ENCODE results near the gene CDCA5.
"Not testable (repeated sequence)": the region's sequence is repeated elsewhere in the genome, so short reads cannot be mapped to it uniquely, and the experiment has no call there.

The CDCA5 gene

DNA sequence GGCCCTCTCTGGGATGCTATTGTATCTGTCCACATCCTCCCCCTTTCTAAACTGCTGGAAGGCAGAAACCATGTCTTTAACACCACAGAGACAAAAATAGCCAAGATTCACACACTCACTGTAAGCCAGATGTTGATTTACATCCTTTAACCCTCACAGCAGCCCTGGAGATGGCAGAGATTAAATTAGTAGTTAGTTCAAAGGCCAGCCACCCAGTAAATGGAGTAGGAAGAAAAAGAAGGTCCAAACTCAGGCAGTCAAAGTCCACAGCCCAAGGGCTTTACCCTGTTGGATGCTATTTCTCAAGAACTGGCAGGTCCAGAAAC, 35.8 kb upstream of the CDCA5 start:
- DNase-seq, result no peak

DNA sequence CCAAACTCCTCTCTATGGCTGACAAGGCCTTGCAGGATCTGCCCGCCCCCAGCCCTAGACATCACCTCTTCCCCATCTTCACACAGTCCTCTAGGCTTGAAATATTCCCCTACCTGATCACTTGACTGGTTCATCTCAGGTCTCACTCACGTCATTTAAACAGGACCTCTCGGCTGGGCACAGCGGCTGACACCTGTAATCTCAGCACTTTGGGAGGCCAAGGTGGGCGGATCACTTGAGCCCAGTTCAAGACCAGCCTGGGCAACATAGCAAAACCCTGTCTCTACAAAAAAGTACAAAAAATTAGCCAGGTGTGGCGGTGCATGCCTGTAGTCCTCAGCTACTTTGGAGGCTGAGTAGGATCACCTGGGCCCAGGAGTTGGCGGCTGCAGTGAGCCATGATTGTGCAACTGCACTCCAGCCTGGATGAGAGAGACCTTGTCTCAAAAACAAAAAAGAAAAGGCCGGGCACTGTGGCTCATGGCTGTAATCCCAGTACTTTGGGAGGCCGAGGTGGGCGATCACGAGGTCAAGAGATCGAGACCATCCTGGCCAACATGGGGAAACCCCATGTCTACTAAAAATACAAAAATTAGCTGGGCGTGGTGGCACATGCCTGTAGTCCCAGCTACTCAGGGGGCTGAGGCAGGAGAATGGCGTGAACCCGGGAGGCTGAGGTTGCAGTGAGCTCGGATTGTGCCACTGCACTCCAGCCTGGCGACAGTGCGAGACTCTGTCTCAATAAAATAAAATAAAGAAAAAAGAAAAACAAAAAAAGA, 35.2 kb upstream of the CDCA5 start:
- not testable (repeated sequence) for DNase-seq

DNA sequence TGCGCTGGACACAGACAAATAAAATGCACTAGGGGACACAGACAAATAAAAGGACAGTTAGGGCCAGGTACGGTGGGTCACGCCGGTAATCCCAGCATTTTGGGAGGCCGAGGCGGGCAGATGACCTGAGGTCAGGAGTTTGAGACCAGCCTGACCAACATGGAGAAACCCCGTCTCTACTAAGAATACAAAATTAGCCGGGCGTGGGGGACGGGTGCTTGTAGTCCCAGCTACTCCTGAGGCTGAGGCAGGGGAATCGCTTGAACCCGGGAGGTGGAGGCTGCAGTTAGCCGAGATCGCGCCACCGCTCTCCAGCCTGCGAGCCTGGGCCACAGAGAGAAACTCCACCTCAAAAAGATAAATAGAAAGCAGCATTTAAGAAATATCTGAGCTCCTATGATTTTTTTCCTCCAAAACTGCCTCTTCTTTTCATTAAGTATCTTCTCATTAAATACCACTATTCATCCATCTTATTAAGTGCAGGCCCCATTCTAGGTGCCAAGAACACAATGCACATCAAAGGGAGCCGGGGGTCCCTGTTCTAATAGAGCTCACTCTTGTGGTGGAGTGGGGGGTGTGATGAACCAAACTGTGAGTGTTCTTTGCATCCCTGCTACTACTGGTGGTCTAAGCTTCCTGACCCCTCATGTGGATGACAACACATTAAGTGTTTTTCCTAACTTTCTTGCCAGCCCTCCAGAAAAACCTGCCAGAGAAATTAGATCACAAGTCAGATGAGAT, 34.4 kb upstream of the CDCA5 start:
- DNase-seq, result no peak

DNA sequence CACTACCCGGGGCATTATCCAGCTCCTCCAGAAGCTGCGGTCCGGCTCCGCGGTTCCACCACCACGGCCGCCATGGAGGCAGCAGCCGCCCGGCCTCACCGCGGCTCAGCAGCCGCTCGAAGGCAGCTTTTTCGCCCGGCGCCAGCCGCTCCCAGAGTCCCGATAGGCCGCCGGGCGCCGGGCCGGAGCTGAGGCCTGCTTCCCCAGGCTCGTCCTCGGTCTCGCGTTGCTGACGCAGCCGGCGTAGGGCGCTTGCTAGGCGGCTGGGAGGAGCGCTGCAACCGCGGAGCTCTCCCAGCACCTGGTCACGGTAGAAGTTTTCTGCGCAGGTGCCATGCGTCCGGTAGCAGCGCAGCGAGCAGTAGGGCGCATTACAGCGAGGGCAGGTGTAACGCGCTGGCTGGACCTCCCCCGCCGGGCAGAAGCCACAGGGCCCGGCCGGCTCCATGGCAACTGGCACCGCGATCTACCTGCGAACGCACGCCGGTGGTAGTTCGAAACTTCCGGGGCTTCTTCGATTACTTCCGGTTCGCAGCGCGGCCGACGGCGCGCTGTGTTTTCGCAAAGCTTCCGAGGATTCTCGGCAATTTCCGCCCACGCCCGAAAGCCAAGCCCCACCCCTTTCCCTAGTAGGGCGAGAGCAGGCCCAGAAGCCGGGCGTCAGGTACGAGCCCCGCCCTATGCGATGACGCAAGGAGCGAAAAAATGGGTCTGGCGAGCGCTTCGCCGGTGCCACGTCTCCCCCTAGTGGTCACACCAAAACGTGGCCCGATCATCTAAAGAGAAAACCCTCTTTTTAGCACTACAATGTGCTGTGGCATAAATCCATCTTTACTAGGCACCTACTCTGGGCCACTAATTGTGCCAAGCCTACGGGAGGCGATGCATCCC, 33.6 kb upstream of the CDCA5 start, which contains the start of gene ZNHIT2:
Gene ZNHIT2 (minus strand): TSS at position 496 of the 891 bp plus-strand sequence. CDS start 48 bp downstream, at position 448.
- peak; percentile 53 to 100 (median 98) for DNase-seq

DNA sequence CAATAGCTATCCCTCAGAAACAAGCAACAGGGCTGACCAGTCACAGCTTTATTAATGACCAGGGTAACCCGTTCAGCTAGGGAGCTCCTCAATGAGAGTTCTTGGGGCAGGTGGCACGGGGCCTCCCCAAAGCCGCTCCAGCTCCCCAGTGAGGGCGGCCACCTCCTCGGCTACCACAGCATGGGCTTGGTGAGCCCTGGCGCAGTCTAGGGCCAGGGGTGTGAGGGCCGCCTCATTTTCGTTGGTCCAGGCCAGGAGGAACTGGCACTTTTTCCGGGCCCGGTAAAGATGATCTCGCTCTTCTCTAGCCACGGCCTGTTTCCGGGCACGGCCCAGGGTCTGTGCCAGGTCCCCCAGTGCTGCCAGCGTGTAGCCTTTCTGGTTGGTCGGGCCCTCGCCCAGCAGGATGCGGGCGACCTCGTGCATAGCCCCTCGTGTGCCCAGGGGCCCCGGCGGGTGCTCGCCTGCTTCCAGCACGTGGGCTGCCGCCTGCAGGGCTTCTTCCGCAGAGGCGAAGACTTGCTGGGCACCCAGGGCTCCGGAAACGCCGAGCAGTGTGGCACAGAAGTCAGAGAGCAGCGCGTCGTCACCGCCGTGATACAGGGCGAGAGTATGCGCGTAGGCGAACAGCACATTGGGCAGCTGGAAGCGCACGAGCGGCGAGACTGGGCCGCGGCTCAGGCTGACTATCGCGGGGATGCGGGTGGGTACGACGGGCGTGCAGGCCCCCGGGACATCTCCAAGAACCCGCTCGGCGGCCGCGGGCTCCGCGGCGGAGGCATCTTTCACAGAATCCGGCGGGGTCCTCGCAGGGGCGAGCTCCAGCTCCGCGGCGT, 32.7 kb upstream of the CDCA5 start:
- peak in 10 of 56 donors; percentile 20 to 55 (median 42) for DNase-seq

DNA sequence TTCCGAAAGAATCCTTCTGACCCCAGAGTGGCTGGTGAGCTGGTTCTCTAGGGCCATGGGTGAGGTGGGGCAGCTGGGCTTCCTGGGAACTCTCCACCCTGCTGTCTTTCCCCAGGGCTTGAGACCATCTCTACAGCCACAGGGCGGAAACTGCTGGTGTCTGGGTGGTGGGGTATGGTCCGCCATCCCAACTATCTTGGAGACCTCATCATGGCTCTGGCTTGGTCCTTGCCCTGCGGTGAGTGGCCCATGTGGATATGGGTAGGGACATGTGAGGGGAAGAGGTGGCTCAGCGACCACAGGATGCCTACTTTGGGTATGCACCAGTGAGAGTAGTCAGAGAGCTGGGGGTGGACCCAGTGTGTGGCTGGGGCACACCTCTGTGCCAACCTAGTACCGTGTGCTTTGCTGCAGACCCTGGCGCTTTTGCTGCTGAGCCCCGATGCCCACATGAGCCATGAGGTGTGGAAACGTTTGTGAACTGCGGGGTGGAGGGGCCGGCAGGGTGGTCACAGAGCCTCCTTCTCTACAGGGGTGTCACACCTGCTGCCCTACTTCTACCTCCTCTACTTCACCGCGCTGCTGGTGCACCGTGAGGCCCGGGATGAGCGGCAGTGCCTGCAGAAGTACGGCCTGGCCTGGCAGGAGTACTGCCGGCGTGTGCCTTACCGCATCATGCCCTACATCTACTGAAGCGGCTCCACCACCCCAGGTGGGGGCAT, 31.7 kb upstream of the CDCA5 start:
- DNase-seq, result no peak

DNA sequence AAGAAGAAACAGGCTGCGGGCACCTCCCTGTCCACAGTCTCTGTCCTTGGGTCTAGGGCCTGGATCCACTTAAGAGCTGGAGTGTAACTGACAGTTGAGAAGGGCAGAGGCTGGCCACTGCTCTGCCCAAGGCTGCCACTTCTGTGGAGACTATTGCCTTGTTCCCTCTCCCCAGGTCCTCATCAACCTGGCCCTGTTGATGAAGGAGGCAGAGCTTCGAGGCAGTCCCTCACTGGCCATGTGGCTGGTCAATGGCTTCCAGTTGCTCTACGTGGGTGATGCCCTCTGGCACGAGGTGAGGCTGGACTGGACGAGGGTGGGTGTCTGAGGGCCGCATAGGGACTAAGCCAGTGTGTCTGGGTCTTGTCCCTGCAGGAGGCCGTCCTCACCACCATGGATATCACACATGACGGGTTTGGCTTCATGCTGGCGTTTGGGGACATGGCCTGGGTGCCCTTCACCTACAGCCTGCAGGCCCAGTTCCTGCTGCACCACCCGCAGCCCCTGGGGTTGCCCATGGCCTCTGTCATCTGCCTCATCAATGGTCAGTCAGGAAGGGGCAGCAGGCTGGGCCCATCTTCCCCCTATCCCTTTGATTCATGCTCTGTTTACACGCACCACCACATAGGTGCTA, 30.8 kb upstream of the CDCA5 start:
- DNase-seq, result no peak

DNA sequence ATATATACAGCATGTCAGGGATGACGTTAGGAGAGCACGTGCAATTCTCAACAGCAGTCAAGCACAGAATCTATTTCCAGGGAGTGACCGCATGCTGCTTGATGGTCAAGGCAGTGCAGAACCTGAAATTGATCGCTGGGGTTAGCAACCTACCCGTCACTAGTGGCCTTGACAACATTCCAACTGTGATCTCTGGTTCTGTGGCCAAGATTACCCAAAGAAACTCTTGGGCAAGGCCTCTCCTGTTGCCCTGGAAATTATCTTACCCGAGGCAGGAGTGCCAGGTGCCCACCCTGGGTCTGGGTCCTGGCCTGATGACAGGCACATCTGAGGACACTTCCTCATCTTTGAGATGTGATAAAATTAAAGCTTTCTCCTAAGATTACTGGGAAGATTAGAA, 30.0 kb upstream of the CDCA5 start:
- DNase-seq, result no peak

DNA sequence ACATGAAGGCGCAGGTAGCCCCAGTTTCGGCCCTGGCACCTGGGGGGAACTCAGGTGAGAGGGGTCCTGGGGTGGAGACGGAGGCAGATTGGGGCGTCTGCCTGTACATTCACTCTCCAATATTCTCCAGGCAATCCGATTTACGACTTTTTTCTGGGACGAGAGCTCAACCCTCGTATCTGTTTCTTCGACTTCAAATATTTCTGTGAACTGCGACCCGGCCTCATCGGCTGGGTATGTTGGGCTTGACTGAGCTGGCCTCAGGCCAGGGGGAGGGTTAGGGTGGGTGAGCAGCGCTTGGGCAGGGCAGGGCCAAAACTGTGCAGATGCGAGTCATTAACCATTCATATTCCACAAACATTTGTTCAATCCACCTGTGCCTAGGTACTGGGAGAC, 29.5 kb upstream of the CDCA5 start:
- no peak for DNase-seq

DNA sequence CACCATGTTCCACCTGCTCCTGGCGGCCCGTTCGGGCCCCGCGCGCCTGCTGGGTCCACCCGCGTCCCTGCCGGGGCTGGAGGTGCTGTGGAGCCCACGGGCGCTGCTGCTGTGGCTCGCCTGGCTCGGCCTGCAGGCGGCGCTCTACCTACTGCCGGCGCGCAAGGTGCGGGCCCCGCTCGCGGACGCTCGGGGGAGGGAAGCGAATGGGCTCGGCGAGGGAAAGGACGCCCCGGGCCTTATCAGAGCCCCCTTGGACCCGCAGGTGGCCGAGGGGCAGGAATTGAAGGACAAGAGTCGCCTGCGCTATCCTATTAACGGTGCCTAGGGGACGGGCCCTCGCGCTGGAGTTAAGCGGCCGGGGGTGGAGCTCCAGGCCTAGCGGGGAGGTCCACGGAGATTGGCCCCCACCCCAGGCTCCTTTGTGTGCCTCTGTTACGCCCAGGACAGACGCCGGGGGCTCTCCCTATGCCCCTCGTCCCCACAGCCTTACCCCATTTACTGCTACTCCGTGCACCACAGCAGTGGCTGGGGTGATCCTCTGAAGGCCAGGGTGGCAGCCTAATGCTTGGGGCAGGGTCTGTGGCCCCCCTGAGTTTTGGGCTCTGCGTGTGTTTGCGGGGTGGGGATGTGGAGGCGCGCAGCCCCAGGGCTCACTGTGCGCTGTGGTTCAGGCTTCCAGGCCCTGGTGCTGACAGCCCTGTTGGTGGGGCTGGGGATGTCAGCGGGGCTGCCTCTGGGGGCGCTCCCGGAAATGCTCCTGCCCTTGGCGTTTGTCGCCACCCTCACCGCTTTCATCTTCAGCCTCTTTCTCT, 28.9 kb upstream of the CDCA5 start:
- peak in 41 of 56 donors; percentile 10 to 72 (median 44) for DNase-seq

DNA sequence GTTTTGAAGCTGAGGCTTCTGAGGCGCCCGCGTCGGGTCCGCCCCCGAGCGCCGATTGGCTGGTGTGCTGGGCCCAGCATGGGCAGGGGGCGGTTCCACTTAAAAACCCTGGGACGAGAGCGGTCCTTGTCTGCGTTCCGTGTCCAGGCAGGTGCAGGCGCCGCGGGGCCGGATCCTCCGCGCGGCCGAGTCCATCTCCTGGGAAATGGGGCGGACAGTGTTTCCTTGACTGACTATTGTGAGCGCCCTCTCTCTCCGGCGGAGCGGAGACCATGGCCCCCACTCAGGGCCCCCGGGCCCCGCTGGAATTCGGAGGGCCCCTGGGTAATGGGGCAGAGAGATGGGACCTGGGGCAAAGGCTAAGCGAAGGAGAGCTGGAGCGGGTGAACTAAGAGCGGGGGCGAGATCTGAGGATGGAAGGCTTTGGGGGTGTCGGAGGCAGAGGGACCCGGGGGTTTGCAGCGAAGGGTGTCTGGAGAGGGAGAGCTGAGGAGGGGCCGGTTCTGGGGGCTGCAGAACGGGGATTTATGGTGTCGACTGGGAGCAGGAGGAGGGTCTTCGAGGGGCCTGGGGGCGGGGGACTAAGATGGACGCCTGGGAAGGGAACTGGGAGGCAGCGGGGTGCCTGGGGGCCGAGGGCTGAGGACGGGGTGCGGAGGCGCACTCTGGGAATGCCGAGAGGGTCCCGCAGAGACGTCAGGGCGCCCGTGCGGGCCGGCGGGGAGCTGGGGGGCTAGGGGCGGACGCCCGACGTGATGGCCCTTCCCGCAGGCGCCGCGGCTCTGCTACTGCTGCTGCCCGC, 28.1 kb upstream of the CDCA5 start, which contains the start of gene TM7SF2:
Gene TM7SF2 (plus strand): TSS at position 129 of the 802 bp plus-strand sequence. CDS start 144 bp downstream, at position 273.
- DNase-seq, result peak; percentile 36 to 98 (median 94)

DNA sequence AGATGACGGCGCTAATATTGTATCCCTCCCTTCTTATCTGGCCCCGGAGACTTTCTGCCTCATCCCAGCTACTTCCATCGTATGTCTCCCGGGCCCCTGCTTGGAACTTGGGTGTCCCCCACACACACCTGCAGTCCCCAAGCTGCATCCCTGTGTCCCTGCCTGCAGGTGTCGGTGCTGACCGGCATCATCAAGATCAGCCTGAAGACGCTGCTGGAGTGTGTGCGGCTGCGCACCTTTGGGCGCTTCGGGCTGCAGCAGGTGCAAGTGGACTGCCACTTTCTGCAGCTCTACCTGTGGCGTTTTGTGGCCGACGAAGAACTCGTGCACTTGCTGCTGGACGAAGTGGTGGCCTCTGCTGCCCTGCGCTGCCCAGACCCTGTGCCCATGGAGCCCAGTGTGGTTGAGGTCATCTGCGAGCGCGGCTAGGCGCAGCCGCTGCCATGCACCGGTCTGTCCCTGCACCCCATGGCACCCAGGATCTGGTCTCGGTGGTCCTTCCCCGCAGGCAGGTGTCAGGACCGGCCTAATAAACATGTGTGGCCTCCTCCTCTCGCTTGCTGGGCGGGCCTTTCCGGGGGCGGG, 27.4 kb upstream of the CDCA5 start:
- no peak for DNase-seq

DNA sequence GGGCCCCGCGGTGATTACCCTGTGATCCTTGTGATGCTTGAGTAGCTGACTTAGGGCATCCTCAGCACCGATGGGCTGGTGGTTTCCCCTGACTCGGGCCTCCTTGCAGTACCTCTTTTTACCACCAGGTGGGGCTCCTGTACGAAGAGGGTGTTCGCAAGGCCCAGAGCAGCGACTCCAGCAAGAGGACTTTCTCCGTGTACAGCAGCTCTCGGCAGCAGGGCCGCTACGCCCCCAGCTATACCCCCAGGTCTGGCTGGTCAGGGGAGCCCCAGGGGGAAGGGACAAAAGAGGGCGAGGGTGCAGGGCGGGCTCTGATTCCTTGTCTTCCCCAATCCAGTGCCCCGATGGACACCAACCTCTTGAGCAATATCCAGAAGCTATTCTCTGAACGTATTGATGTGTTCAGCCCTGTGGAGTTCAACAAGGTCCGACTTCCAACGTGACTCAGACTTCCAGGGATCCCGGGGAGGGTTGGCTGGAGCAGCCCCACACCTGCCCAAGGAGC, 26.6 kb upstream of the CDCA5 start:
- peak; percentile 17 to 91 (median 73) for DNase-seq

DNA sequence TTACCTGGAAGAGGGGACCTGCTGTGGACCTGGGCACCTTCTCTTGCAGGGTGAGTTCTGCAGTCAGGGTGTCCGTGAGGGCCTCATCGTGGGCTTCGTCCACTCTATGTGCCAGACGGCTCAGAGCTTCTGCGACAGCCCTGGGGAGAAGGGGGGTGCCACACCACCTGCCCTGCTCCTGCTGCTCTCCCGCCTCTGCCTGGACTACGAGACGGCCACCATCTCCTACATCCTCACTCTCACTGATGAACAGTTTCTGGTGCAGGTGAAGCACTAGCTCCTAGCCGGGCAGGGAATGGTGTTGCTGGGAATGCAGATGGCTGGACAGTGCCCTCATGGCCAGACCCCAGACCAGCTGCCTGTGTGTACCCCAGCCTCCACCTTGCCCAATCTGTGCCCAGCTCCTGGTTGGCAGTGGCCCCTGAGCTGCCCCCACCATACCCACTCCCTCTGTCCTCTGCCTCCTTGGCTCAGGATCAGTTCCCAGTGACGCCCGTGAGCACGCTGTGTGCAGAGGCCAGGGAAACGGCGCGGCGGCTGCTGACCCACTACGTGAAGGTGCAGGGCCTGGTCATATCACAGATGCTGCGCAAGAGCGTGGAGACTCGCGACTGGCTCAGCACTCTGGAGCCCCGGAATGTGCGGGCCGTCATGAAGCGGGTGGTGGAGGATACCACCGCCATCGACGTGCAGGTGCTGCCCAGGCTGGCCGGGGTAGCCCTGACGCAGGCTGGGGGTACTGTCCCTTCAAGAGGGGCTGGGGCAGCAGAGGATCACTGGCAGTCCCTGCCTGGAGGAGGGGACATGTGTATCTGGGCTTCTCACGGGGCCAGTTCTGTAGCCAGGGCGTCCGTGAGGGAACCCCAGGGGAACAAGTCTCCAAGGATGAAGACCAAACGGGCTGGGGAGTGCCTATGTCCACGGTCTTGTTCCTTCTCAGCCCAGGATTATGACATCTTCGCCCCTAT, 25.7 kb upstream of the CDCA5 start:
- no peak for DNase-seq

DNA sequence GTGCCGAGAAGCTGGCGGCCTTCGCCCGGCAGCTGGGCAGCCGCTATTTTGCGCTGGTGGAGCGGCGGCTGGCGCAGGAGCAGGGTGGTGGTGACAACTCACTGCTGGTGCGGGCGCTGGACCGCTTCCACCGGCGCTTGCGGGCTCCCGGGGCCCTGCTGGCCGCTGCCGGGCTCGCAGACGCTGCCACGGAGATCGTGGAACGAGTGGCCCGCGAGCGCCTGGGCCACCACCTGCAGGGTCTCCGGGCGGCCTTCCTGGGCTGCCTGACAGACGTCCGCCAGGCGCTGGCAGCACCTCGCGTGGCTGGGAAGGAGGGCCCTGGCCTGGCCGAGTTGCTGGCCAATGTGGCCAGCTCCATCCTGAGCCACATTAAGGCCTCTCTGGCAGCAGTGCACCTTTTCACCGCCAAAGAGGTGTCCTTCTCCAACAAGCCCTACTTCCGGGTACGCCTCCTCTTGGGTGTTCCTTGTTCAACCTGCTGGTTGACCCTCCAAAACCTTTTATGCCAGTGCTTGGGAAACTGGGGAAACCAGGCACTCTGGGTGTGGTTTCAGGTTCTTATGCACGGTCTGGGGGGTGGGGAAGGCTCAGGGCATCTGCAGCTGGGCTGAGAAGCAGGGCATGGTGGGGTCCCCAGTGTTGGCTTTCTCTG, 24.8 kb upstream of the CDCA5 start:
- no peak for DNase-seq

All from amygdala (tissue), 56 donors.